ENCODE measurements around the gene PZP. TPM values are rescaled to one million over a fixed set of nuclear protein-coding genes. Genes with fewer than 3 reads are reported as not detected.

PZP gene
- total and polyA plus RNA-seq, 10 of the 15 experiments (the other 5 are each of a cell fraction or from before 2014, with no cell fraction given), result not detected

- POLR2A ChIA-PET, result no interaction called here
- no peaks in the 10 kb centered on the region for H3K4me1 ChIP-seq (ENCODE audit: control insufficient read depth, insufficient read depth, low read length)
- no peaks in the 10 kb centered on the region for H3K9me3 ChIP-seq (replicated peaks; ENCODE audit: control insufficient read depth, insufficient read depth, low read length)
- RAD21 ChIA-PET (ENCODE audit: unreplicated experiment), result no interaction called here
- H3K4me3 ChIP-seq, result no peak overlapping the region
- no peak for FAIRE-seq
- intact Hi-C loops (cut with micrococcal nuclease; ENCODE audit: unreplicated experiment), result no loop called here
- no peak overlapping the region for H3K27ac ChIP-seq (ENCODE audit: control insufficient read depth, insufficient read depth)
- no TSS peak for BruUV-seq (replicated peaks)
- no peak for ATAC-seq
- WGBS (ENCODE audit: insufficient coverage, insufficient replicate concordance, low lambda C conversion rate, missing lambda C conversion rate), result 70% methylated on average over 10 of the region's 11 CpGs
- H3K27me3 ChIP-seq (replicated peaks in 1 of 2; ENCODE audit: control insufficient read depth in 2 of 2, insufficient read depth in 2 of 2, low read length in 1 of 2), result peaks cover 0 to 3% of the 10 kb centered on the region in 2 experiments; a peak in 1 of 4 replicates
- CTCF ChIA-PET, result no interaction called here
- no peak for DNase-seq (ENCODE audit: low read depth, low spot score)
- H2AFZ ChIP-seq (ENCODE audit: control insufficient read depth, low read depth, low read length), result no peak overlapping the region
- H3K4me2 ChIP-seq (ENCODE audit: control insufficient read depth, insufficient read depth), result no peak overlapping the region
- SMC1A ChIA-PET (ENCODE audit: uncharacterized antibody, unreplicated experiment), result no interaction called here
- H3K36me3 ChIP-seq (ENCODE audit: control insufficient read depth in 2 of 2, insufficient read depth in 2 of 2, low read length in 1 of 2), result no peaks in the 10 kb centered on the region
- H4K20me1 ChIP-seq (ENCODE audit: control insufficient read depth, insufficient read depth), result no peaks in the 10 kb centered on the region
- no peak overlapping the region for H3K9ac ChIP-seq (ENCODE audit: control insufficient read depth, insufficient read depth, low read length)
- in situ Hi-C loops (cut with MboI), result no loop called here
- no peaks in the 10 kb centered on the region for H3K79me2 ChIP-seq (ENCODE audit: control insufficient read depth, insufficient read depth, low read length)
- TF ChIP-seq ZNF207 (IDR thresholded peaks at IDR 0.05; ENCODE audit: borderline replicate concordance) (no peak), CHD2 (IDR thresholded peaks at IDR 0.05; ENCODE audit: borderline replicate concordance, low read depth, low read length) (no peak), RCOR1 (conservative IDR thresholded peaks at IDR 0.05; ENCODE audit: low read depth, low read length) (no peak), CUX1 (IDR thresholded peaks at IDR 0.05; ENCODE audit: insufficient replicate concordance, low read depth, low read length) (no peak), EZH2 (IDR thresholded peaks at IDR 0.05; ENCODE audit: borderline replicate concordance, control insufficient read depth, low read depth, low read length) (no peak), CEBPZ (IDR thresholded peaks at IDR 0.05; ENCODE audit: low read depth, low read length) (no peak), YBX1 (IDR thresholded peaks at IDR 0.05) (no peak), E4F1 (IDR thresholded peaks at IDR 0.05; ENCODE audit: borderline replicate concordance, partially characterized antibody) (no peak), NR2F1 (conservative IDR thresholded peaks at IDR 0.05) (no peak), ATF3 (IDR thresholded peaks at IDR 0.05; ENCODE audit: borderline replicate concordance, extremely low read depth, low read depth, low read length) (no peak), EED (IDR thresholded peaks at IDR 0.05; ENCODE audit: low read depth) (no peak), KAT2A (conservative IDR thresholded peaks at IDR 0.05; ENCODE audit: control insufficient read depth, low read depth, low read length) (no peak)
These were observed 38.1 kb downstream of the PZP start for GRCh38 chr12:9169979-9170634.
